Esophagus muscularis mucosa (tissue), 4 donors: Measurements from ENCODE around the gene CD248. TPM values are rescaled to one million over a fixed set of nuclear protein-coding genes. Genes with fewer than 3 reads are reported as not detected.

Experiments used
- DNase-seq: peaks from one replicate; pipeline ENCODE4 v3.0.0-alpha.2; 2017; ENCODE audit errors: extremely low spot score
- H3K27ac ChIP-seq, 4 donors: fragments of 200-600 bp; sonication (generic); replicated peaks in 1 of 4; 1 replicate in 3 of 4; 2 replicates in 1 of 4; pipeline ENCODE4 v1.5.1; 2016 to 2019; ENCODE audit warnings: mild to moderate bottlenecking in 1 of 4
- H3K27me3 ChIP-seq, 4 donors: fragments of 200-600 bp; sonication (generic); one replicate each; pipeline versions ENCODE4 v1.5.1 to v1.6.0; 2016 to 2019
- H3K36me3 ChIP-seq, 4 donors: fragments of 200-600 bp; sonication (generic); one replicate each; pipeline ENCODE4 v1.5.1; 2016 to 2019
- H3K4me1 ChIP-seq, 4 donors: fragments of 200-600 bp; sonication (generic); one replicate each; pipeline ENCODE4 v1.5.1; 2016 to 2019
- H3K4me3 ChIP-seq, 4 donors: fragments of 200-600 bp; sonication (generic); 1 replicate in 2 of 4; 2 replicates in 2 of 4; pipeline ENCODE4 v1.5.1; 2016 to 2019; ENCODE audit warnings: mild to moderate bottlenecking in 4 of 4, moderate library complexity in 1 of 4
- H3K9me3 ChIP-seq, 4 donors: fragments of 200-600 bp; sonication (generic); 1 replicate in 3 of 4; 2 replicates in 1 of 4; pipeline ENCODE4 v1.5.1; 2016 to 2019
- EP300 ChIP-seq: sonication (generic); formaldehyde crosslinking; IDR thresholded peaks from one replicate; pipeline ENCODE4 v1.6.1; 2017; ENCODE audit warnings: antibody characterized with exemption
- POLR2A ChIP-seq: fragments of 450-650 bp; IDR thresholded peaks from one replicate; pipeline ENCODE4 v1.6.1; 2017; ENCODE audit warnings: antibody characterized with exemption, moderate library complexity, mild to moderate bottlenecking, low read depth
- POLR2AphosphoS5 ChIP-seq, 2 donors: sonication (generic); formaldehyde crosslinking; IDR thresholded peaks; one replicate each; pipeline ENCODE4 v1.6.1; 2017; ENCODE audit warnings: antibody characterized with exemption in 2 of 2
- WGBS: methylation state at CpG from one replicate; pipeline ENCODE4 v1.1.5; 2018; 5-methylcytosine and 5-hydroxymethylcytosine counted together
- intact Hi-C: fragments of 100-400 bp; cut with DNase I; formaldehyde crosslinking; loops from one replicate; pipeline ENCODE4 v1.15.1; 2023
- total RNA-seq, 4 donors: library from RNA; depleted of rRNA; stranded (reverse); fragments of >200 nt; gene quantifications; one replicate each; pipeline versions ENCODE4 v1.1.0 to v1.2.1, GENCODE V29; 2016
- TF ChIP-seq, protein P1 (sequence below), 3 experiments: fragments of 200-600 bp in 2 of 3; fragments of 450-650 bp in 1 of 3; sonication (generic) in 2 of 3; IDR thresholded peaks; one replicate each; pipeline ENCODE4 v1.5.1; 2017 to 2019; ENCODE audit warnings: antibody characterized with exemption in 3 of 3, mild to moderate bottlenecking in 2 of 3, moderate library complexity in 1 of 3

CD248 gene
- total RNA-seq, 4 donors from 2014 or later: 23.0 to 83.8 (median 33.0) TPM

DNA sequence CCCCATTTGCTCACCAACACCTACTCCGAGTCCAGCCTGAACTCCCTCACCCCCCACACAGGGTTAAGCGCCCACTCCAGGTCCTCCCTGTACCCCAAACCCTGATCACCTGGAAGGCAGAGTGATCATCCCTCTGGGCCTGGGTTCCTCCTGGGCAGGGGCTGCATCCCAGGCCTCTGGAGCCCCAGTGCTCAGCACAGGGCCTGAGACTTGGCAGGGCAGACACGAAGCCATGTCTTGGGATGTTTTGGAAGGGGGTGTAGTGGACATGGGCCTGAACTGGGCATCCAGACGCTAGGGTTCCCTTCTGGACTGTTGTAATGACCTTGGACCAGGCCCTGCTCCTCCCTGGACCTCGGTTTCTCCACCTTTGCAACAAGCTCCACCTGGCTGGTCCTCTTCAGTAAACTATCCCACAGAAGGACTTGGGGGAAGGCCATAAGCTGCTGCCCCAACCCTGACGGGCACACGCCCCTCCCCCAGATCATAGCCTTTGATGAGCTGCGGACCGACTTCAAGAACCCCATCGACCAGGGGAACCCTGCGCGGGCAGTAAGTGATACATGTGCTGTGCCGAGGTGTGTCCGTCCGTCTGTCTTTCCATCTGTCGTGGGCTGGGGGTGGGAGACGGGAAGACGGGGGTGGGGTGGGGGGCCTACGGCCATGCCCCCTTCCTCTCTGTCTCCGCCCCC, 34.9 kb downstream of the CD248 start:
- Histone ChIP-seq H3K27ac (no peak overlapping the region), H3K9me3 (no peaks in the 10 kb centered on the region), H3K36me3 (peaks cover 0 to 32% (median 13%) of the 10 kb centered on the region in 4 donors), H3K4me1 (peaks cover 28 to 59% (median 34%) of the 10 kb centered on the region in 4 donors), H3K27me3 (no peaks in the 10 kb centered on the region), H3K4me3 (no peak overlapping the region)
- TF ChIP-seq POLR2A (no peak), EP300 (no peak), POLR2AphosphoS5 (IDR thresholded peaks at IDR 0.05) (no peak)
- TF ChIP-seq, protein P1, sequence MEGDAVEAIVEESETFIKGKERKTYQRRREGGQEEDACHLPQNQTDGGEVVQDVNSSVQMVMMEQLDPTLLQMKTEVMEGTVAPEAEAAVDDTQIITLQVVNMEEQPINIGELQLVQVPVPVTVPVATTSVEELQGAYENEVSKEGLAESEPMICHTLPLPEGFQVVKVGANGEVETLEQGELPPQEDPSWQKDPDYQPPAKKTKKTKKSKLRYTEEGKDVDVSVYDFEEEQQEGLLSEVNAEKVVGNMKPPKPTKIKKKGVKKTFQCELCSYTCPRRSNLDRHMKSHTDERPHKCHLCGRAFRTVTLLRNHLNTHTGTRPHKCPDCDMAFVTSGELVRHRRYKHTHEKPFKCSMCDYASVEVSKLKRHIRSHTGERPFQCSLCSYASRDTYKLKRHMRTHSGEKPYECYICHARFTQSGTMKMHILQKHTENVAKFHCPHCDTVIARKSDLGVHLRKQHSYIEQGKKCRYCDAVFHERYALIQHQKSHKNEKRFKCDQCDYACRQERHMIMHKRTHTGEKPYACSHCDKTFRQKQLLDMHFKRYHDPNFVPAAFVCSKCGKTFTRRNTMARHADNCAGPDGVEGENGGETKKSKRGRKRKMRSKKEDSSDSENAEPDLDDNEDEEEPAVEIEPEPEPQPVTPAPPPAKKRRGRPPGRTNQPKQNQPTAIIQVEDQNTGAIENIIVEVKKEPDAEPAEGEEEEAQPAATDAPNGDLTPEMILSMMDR (IDR thresholded peaks at IDR 0.05): no peak
- intact Hi-C loops: loop anchor here (5.0 kb wide), 1 partner anchor 60 kb away; no protein-coding TSS in a partner anchor
- DNase-seq: no peak
- WGBS: 24% methylated on average over 11 of the region's 20 CpGs

DNA sequence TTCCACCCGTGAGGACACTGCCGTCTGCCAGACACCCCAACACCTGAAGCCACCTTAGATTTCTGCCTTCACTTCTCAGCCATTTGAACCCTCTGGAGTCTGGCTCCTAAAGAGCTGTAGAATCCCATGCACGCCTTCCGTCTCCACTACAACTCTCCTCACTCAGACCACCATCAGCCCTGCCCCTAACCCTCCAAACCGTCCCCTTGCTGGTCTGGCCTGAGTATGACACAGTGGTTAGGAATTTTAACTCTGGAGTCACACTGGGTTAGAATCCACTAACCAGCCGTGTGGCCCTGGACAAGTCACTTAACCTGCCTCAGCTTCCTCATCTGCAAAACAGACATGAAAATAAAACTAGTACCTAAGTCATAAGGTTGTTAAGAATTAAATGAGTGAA, 35.8 kb downstream of the CD248 start:
- H3K4me1 ChIP-seq: peaks cover 26 to 49% (median 32%) of the 10 kb centered on the region in 4 donors
- no peak overlapping the region for H3K4me3 ChIP-seq
- TF ChIP-seq POLR2AphosphoS5 (IDR thresholded peaks at IDR 0.05): no peak
- no peak for TF ChIP-seq EP300
- TF ChIP-seq, protein P1 (IDR thresholded peaks at IDR 0.05): no peak
- no peak for TF ChIP-seq POLR2A
- no peak overlapping the region for H3K27ac ChIP-seq
- WGBS: 89% methylated on average over 6 of the region's 6 CpGs
- DNase-seq: no peak
- intact Hi-C loops: loop anchor here (5.0 kb wide), 1 partner anchor 59 kb away; no protein-coding TSS in a partner anchor
- H3K36me3 ChIP-seq: peaks cover 0 to 35% (median 22%) of the 10 kb centered on the region in 4 donors
- H3K9me3 ChIP-seq: no peaks in the 10 kb centered on the region
- H3K27me3 ChIP-seq: no peaks in the 10 kb centered on the region

DNA sequence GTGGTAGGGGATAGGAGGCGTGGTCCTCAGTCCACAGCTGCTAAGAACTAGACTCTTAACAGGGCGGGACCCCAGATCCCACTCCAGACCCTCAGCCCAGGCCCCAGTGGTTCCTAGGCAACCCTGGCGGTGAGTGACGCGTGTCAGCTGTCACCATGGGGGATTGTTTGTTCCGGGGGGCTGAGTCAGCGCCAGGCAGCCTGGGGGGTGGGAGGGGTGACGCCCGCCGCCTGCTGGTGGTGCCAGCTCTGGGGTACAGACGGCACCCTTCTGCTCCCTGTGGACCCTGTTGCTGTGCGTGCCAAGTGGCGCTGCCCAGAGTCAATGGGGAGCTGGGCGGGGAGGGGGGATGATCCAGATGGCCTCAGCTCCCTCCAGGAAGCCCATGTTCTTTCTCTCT, 36.4 kb downstream of the CD248 start:
- intact Hi-C loops: loop anchor here (5.0 kb wide), 1 partner anchor 58 kb away; no protein-coding TSS in a partner anchor
- no peaks in the 10 kb centered on the region for H3K27me3 ChIP-seq
- H3K4me3 ChIP-seq: no peak overlapping the region
- no peak for DNase-seq
- H3K9me3 ChIP-seq: no peaks in the 10 kb centered on the region
- peaks cover 20 to 44% (median 31%) of the 10 kb centered on the region in 4 donors for H3K4me1 ChIP-seq
- TF ChIP-seq, protein P1 (IDR thresholded peaks at IDR 0.05): no peak
- TF ChIP-seq EP300: no peak
- TF ChIP-seq POLR2A: no peak
- no peak for TF ChIP-seq POLR2AphosphoS5 (IDR thresholded peaks at IDR 0.05)
- no peak overlapping the region for H3K27ac ChIP-seq
- peaks cover 0 to 38% (median 26%) of the 10 kb centered on the region in 4 donors for H3K36me3 ChIP-seq
- WGBS: 87% methylated on average over 13 of the region's 14 CpGs

DNA sequence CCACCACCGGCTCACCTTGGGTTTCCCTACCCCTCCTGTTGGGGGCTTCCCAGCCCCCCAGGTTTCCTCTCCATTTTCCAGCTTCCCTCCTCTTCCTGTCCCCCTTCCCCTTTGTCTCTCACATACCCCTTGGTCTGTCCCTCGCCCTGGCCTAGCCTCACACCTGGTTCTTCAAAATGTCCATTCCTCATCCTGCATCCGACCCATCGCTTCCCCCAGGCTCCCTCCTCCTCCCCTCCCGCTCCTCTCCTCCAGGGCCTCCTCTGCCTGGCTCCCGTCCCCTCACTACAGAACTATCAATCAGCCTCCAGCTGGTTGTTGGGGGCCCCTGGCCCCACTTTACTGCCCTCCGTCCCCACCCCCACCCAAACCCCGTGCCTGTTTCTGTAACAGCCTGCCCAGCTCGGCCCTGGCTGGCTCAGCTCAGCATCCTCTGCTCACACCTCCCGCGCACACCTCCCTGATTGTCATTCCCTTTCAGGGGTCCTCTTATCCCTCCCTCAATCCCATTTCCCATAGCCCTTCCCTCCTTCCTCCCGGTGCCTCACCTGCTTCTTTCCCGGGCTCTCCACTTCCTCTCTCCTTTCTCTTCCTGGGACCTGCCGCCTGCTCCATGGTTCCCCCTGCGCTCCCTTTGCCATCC, 37.6 kb downstream of the CD248 start:
- Histone ChIP-seq H3K9me3 (no peaks in the 10 kb centered on the region), H3K27me3 (no peaks in the 10 kb centered on the region), H3K4me3 (no peak overlapping the region), H3K36me3 (peaks cover 8 to 38% (median 30%) of the 10 kb centered on the region in 4 donors), H3K27ac (no peak overlapping the region), H3K4me1 (peaks cover 17 to 37% (median 29%) of the 10 kb centered on the region in 4 donors)
- no peak for DNase-seq
- 62% methylated on average over 15 of the region's 15 CpGs for WGBS
- intact Hi-C loops: no loop called here
- TF ChIP-seq POLR2AphosphoS5 (IDR thresholded peaks at IDR 0.05): no peak
- TF ChIP-seq EP300: no peak
- TF ChIP-seq, protein P1 (IDR thresholded peaks at IDR 0.05): no peak
- no peak for TF ChIP-seq POLR2A
